DMS53 treated with DMSO at 0.1 percent for 48 hours (cell line): ENCODE results near the gene SAT2.
A peak's percentile ranks its signal among the peaks of the same experiment; 100 is the strongest.
"Not testable (repeated sequence)": the region's sequence is repeated elsewhere in the genome, so short reads cannot be mapped to it uniquely, and the experiment has no call there.

Experiments
- DNase-seq: peaks from one replicate; lab custom pipeline; 2025; ENCODE audit not compliant: unreplicated experiment; lab: John Stamatoyannopoulos, UW

The SAT2 gene

DNA sequence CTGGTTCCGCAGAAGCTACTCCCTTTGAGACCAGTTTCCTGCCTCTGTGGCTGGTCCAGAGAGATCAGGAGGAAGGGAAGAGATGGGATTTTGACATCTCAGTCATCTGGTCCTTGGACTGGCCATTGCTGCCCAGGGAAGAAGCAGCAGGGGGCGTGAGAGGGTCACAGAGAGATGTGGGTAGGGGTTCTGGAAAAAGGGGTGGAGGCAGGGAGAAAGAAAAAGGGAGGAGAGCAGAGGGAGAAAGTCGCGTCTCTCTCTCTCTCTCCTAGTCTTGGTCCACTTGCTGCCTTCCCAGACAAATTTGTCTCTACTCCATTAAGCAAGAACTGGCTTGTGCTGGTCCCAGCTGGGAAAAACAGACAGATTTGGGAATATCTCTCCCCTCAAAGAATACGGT, 6.8 kb upstream of the SAT2 start:
- peak; percentile 18 for DNase-seq

DNA sequence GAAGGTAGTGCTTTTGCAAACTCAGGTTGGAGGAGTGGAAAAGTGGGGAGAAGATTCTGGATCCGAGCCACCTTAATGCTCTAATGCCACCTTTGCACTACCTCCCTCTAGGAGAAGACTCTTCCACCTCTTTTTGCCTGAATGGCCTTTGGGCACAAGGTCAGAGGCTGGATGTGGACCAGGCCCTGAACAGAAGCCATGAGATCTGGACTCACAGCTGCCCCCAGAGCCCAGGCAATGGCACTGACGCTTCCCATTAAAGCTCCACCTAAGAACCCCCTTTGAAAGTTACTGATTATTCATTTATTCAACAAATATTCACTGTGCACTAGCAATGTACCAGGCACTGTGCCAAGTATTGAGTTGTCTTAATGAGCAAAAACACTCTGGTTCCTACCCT, 5.5 kb upstream of the SAT2 start:
- no peak for DNase-seq

DNA sequence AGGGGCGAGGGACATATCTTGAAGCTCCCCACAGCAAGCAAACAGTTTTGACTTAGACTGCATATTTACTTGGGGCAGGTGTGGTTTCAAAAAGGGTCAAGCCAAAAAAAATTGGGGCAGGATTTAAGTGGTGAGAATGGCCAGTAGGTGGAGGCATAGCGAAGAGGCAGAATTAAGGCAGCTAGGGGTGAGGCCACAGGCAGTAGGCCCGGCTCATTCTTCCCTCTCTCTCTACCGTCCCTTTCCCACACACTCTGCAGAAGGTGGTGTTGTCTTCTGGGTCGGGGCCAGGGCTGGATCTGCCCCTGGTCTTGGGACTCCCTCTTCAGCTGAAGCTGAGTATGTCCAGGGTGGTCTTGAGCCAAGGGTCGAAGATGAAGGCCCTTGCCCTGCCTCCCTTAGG, 4.9 kb upstream of the SAT2 start:
- peak; percentile 36 for DNase-seq

DNA sequence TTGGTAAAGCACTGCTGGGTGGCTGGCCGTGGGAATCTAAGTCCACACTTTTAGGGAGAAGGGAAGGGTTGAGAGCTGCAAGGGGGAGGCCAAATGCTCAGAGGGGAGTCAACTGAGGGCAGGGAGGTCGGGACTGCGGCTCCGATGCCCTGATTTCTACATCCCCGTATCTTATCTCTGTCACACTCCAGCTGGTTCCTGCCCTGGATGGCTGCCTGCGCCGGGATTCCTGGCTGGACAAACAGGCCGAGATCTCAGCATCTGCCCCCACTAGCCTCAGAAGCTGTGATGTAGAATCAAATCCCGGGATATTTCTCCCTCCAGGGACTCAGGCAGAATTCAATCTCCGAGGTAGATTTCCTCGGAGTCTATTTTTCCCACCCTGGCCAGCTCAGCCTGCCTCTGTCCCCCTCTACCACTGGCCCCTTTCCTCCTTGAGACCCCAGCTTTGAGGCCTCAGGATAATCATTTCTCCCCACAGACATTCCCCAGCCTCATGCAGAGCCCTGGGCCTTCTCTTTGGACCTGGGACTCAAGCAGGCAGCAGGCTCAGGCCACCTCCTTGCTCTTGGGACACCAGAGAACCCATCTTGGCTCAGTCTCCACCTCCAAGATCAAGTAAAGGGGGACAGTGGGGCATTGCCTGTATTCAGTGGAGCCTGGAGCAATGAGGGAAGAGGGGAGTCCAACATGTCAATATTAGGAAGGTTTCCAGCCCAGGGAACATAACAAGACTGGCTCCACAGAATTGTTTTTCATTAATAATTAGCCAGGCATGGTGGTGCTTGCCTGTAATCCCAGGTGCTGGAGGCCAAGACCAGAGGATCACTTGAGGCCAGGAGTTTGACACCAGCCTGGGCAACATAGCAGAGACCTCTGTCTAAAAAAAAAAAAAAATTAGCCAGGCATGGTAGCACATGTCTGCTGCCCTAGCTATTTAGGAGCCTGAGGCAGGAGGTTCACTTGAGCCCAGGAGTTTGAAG, 4.1 kb upstream of the SAT2 start:
- no peak for DNase-seq

DNA sequence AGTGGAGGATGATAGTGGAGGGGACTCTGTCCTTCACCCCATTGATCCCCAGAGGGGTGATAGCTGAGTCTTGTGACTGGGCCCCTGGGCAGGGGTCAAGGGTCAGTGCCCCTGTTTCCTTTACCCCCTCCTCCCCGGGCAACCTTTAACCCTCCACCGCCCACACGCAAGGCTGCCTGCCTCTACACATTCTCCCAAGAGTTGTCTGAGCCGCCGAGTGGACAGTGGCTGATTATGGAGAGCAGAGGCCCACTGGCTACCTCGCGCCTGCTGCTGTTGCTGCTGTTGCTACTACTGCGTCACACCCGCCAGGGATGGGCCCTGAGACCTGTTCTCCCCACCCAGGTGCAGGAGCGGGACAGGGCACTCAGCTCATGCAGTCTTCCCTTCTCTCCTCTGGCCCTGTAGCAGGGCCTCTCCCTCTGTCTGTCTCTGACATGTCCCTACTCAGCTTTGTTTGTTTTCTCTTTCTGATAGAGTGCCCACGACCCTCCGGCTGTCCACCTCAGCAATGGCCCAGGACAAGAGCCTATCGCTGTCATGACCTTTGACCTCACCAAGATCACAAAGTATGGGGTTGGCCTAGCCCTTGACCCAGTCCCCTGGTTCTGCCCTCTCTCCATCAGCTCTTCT, 2.4 kb upstream of the SAT2 start, which contains the start of gene SHBG:
Gene SHBG (plus strand): TSS at position 197 of the 633 bp plus-strand sequence. CDS start 38 bp downstream, at position 235.
- DNase-seq, result no peak

DNA sequence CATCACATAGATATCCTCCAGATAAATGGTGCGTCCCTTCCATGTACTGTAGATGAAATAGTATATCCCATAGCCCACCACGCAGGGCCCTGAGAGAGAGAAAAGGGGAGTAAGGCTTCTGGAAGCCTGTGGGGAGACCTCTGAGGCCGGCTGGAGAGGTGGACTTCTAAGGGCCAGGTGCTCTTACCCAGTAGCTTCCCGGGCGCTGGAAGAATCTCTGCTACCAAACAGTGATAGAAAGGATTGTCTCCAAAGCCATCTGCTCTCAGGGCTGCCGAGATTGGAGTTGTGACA, 718 bp downstream of the SAT2 start:
- peak; percentile 10 for DNase-seq

DNA sequence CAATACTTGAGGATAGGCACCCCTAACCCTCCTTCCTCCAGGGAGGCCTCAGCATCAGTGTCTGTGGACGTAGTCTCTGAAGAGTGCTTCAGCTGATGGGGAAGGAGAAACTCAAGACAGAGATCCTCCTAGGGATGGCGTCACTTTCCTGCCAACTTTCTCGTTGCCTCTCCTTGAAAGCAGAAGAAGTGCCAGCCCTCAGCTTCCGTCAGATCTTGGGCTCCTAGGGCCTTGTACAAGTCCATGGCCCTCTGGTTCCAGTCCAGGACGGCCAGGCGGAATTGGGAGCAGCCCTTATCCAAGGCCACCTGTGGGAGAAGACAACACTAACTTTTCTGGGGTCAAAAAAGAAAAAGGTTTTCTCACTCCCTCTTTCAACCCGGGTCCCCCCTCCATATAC, 1.3 kb downstream of the SAT2 start:
- no peak for DNase-seq

DNA sequence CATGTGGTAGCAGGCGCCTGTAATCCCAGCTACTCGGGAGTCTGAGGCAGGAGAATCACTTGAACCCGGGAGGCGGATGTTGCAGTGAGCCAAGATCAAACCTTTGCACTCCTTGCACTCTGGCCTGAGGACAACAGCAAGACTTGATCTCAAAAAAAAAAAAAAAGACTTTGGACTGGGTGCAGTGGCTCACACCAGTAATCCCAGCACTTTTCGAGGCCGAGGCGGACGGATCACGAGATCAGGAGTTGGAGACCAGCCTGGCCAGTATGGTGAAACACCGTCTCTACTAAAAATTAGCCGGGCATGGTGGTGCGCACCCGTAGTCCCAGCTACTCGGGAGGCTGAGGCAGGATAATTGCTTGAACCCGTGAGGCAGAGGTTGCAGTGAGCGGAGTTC, 1.9 kb downstream of the SAT2 start:
- not testable (repeated sequence) for DNase-seq

DNA sequence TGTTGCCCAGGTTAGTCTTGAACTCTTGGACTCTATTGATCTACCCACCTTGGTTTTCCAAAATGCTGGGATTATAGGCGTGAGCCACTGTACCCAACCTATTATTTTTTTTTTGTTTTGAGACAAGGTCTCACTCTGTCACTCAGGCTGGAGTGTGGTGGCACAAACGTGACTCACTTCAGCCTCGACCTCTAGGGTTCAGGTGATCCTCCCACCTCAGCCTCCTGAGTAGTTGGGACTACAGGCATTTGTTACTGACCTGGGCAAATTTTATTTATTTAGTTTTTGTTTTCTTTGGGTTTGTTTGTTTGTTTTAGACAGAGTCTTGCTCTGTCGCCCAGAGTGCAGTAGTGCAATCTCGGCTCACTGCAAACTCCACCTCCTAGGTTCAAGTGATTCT, 4.0 kb downstream of the SAT2 start:
- DNase-seq, result no peak

DNA sequence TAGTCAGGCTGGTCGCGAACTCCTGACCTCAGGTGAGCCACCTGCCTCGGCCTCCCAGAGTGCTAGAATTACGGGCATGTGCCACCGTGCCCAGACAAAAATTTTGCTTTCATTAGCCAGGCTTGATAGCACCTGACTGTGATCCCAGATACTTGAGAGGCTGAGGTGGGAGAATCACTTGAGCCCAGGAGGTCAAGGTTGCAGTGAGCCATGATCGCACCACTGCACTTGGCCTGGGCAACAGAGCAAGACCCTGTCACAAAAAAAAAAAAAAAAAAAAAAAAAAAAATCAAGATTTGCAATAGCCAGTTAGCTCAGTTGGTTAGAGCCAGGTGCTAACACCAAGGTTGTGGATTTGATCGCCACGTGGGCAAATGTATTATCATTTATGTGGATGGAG, 6.8 kb downstream of the SAT2 start:
- no peak for DNase-seq

DNA sequence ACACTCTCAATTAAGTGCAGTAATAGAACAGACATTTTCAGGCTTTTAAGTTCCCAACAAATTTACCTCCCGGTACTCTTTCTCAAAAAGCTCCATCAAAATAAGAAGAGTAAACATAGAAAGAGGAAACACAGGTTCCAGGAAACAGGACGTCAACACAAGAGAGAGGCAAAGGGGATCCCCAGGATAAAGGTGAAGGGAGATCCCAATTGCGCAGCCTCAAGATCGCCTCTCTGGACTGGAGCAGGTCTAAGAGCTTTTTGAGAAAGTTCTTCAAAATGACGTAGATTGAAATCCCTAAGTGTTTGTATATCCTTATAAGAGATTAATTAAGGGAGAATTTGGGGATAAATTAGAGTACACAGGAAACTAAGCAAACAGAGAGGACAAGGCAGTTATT, 9.0 kb downstream of the SAT2 start:
- no peak for DNase-seq

DNA sequence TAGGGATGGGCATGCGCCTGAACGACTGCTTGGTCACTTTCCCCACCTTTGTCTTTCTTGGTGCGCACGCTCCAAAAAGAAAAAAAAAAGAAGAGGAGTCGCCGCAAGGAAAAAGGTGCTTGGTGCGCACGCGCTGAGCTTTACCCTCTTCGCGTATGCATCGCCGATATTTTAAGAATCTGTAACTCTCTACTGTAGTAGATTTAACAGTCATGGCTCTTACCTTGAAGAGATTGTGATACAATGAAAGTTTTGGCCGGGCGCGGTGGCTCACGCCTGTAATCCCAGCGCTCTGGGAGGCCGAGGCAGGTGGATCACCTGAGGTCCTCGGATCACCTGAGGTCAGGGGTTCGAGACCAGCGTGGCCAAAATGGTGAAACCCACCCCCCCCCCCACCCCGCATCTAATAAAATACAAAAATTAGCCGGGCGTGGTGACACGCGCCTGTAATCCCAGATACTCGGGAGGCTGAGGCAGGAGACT, 12.3 kb downstream of the SAT2 start:
- DNase-seq, result no peak

DNA sequence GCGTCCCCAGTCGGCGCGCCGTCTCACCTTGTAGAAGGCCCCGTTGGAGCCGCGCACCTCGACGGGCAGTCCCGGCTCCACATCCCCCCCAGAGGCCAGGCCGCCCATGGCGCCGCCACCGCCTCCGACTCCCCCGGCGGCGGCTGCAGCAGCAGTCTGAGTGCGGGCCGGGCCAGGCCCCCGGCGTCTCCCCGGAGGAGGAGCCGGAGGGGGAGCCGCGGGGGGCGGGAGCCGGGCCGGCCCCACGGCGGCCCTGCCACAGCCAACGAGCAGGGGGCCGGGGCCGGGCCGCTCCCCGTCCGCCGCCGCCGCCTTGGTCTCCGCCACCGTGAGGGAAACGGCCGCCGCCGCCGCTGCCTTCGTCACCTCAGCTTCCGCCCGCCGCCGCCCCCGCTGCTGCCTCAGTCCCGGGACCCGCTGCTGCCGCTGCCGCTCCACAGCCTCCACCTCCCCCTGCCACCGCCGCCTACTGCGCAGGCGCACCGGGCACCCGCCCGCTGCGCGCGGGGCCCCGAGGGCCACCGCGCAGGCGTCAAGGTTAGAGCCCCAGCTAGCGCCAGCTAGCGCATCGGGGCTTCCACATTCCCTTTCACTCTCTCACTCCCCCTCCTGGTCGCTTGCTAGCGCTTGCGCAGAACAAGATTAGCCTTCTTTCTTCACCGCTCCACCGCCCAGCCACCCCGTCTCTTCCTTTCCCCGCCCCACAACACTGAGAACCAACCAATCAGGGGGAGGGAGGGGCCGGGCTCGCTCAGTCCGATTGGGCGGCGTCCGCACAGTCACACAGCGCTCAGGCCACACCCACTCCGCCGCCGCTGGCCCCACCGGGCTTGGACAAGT, 13.0 kb downstream of the SAT2 start, which contains the start of gene FXR2:
Gene FXR2 (minus strand): TSS at position 473 of the 840 bp plus-strand sequence. CDS start 365 bp downstream, at position 108.
- DNase-seq, result peak; percentile 100

DNA sequence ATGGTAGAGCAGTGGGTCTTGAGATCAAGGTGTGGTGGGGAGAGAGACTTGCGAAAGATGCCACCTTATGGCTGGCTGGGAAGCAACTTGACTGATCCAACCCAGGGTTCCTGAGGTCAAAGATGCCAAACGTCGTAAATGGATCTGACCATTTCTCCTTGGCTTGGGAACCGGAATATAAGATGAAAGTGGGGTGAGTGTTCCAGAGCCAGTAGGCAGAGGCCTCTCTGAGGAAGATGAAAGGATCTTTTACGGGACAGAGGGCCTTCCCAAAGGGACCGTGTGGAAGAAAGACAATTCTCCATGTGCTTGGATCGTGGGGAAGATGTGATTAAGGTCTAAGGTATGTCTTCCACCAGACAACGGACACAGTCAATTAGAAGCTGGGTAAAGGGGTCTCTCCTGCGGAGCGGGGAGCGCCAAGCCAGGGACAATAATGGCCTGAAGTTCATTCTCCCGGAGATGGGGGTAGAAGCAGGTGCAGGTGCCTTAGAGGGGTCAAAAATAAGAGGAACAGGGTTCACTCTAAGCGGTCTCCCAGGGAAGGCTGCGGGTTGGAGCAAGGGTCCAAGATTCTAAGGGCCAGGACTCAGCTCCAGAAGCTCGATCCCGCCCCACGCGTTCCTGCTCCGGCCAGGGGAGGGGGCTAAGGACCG, 13.7 kb downstream of the SAT2 start:
- DNase-seq, result no peak

DNA sequence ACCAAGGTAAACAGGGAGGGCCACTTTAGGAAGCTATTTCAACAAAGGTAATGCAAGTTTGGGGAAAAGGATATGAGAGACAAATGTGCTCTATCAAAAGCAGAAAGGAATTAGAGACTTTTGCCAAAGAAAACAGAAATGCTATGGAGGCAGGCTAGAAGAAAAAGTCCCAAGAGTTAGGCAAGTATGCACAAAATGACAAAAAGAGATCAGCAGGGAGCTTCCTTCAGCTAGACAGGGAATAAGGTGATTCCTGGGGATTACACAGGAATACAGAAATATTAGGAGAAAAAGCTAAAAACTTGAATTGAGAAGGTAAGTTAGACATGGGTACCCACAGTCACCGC, 15.4 kb downstream of the SAT2 start:
- no peak for DNase-seq

DNA sequence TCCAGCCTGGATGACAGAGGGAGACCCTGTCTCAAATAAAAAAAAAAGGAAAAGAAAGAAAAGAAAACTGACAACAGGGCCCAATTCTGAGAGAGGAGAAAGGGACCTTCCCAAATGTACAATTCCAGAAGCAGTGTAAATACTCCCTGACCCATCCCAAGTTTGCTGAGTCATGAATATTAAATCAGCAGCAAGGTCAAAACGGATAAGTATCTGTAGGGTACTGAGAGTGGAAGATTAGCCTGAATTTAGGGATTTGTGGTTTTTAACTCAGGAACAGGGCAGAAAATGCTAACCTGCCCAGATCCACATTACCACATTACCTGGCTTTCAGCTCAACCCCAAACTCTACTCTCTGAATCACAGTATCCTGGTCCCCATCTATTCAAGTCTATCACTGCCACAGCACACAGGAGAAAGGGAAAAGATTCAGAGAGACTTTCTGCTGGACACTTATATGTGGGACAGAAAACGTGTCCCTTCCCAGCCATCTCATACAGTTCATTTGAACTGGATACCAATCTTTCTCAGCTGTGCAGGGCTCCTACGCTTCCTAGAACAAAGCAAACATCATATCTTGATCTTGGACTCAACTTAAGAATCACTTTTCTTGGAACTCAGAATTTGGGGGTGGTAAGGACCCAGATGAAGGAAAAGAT, 15.9 kb downstream of the SAT2 start:
- DNase-seq, result no peak

DNA sequence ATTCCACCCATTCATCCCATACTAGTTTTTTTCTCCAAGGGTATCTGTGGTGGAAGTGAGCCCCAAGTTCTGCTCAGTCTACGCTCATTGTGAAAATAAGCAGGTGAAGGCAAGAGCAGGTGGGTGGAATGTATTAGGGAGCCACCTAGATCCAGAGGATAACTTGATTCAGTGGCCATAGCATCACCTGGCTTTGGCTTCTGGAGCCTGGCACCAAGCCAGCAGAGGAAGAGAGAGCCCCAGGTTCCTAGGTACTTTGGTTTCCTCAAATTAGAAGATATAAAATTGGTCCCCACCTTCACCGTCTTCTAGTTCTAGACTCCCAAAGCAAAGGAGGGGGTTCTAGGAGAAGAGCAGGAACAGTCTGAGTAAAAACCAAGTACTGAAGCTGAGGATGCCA, 17.0 kb downstream of the SAT2 start:
- no peak for DNase-seq

DNA sequence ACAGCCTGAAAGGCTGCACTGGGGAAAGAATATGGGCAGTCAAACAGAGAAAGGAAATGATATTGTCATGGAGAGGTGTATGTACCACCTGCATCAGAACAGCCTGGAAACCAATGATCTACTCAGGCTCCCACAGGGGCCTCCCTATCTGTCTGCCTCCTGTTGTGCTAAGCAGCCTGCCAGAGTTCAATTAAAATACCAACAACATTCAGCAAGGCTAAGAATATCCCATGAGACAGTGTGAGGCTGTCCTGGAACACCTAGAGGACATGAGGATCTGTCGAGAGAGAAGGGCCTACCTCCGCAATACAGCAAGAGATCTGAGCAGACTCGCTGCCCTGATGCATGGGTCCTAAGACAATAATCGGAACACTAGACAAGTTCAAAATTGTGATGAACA, 21.3 kb downstream of the SAT2 start:
- DNase-seq, result no peak

DNA sequence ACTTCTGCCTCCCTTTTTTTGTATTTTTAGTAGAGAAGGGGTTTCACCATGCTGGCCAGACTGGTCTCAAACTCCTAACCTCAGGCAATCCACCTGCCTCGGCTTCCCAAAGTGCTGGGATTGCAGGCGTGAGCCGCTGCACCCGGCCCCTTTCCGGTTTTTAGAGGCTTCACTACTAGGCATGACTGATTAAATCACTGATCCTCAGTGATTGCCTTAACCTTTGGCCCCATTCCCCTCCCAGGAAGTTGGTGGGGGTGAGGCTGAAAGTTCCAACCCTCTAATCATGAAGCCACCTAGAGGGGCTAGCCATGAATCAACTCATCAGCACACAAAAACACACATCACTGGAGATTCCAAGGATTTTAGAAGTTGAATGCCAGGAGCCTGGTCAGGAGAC, 30.1 kb downstream of the SAT2 start:
- not testable (repeated sequence) for DNase-seq

DNA sequence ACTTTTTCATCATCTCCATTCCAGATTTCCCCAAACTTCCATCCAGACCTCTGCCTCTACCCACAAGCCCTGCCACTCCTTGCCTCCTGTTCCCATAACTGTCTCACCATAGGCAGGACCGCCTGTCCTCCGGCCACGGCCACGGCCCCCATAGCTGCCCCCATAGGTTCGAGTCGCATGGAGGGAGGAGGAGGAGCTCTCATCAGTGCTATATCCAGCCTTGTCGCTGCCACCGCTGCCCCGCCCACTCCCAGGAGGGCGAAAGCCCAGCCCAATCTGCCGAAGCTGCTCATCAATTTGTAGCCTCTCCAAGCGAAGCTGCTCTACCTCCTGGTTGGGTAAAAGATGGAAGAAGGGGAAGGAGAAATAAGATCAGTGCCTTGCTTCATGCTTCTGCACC, 34.3 kb downstream of the SAT2 start:
- no peak for DNase-seq
